Fibroblast of skin of scalp (primary cell): Measurements from ENCODE around the gene MED22.
"Not testable (repeated sequence)": the region's sequence is repeated elsewhere in the genome, so short reads cannot be mapped to it uniquely, and the experiment has no call there.

ENCODE experiments used
- DNase-seq: peaks from one replicate; pipeline ENCODE4 v3.0.0-alpha.2; 2013

The MED22 gene

DNA sequence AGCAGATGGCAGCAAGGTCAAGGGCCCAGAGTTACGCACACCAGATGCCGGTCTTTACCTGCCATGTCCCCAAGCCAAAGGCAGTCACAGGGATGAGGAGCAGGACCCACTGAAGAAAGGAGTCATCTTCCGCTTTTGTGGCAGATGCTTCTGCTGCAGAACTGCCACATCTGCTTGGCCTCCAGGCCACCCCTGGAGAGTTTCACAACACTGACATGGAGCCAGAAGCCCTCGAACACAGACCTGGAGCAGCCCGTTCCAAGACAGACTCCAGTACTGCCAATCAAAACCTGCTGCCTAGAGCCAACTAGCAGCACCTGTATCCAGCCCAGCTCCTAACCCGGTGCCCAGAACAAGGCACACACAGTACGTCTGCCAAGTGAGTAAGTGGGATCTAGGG is 6.8 kb upstream of the MED22 start:
- no peak for DNase-seq

- DNase-seq, result no peak
Measured at GRCh38 chr9:133353548-133353947, 5.6 kb upstream of the MED22 start.

- DNase-seq, result no peak
Measured at GRCh38 chr9:133352635-133353340, 4.9 kb upstream of the MED22 start.

DNA sequence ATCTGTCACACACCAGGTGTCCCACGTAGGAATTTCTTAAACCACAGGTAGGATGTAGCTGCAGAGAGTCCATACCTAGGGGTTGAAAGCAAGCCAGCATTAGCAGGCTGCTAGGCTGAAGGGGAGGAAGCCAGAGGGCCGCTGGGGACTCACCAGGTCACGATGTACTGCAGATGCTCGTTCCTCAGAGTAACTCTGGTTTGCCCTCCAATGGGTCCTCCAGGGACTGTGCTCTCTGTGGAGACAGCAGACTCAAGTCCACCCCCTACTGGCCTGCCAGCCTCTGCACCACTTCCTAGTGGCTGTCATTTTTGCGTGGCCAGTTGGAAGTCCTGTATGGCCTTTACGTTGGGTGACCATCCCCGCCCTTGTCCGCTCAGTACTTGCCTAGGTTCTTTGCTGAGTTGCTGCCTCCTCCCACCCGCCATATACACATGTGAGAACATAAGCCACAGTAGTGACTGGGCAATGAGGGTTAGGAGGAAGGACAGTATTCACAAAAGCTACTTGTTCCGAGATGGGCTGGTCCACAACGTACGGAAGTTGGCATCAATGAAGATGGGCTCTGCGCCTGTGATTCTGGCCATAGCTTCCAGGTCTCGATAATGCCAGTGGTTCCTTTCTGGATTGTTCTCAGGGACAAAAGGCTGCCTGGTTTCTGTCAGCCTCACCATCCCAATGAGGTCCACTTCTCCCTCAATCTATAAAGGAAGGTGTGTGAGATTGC is 4.1 kb upstream of the MED22 start:
- DNase-seq, result peak; percentile 70

- peak; percentile 33 for DNase-seq
Measured at GRCh38 chr9:133351526-133351907, 3.6 kb upstream of the MED22 start.

GRCh38 chr9:133349965-133350616 is 2.2 kb upstream of the MED22 start:
- no peak for DNase-seq

DNA sequence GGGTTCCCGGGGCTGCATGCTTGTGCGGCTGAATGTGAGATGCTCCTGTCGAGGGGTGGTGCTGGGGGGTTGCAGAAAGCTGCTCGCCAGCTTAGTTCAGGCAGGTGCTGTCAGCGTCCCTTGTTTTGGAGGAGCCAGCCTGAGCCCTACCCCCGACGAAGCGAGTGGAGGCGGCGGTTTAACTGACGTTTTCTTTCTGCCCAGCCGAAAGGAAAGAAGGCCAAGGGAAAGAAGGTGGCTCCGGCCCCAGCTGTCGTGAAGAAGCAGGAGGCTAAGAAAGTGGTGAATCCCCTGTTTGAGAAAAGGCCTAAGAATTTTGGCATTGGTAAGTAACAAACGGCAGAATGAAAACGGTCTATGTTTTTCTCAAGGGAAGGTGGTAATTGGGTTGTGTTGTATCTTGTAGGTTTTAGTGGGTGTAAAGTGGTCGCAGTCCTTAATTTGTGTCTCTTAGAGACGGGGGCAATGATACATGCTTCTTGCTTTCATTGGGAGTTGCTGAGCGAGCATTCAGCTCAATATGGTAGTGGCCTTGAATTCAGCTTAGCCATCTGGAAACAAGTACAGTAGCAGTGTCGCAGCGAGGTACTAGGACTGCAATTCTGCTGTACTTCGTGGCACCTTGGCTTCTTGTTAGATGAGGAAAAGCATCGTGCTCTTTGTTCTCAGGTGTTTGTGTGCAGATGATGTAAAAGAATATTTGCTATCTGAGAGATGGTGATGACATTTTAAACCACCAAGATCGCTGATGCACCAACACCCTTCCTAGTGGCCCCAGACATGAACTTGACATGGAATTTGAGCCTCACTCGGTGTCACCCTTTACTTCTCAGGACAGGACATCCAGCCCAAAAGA is 1.0 kb upstream of the MED22 start:
- DNase-seq, result no peak

DNA sequence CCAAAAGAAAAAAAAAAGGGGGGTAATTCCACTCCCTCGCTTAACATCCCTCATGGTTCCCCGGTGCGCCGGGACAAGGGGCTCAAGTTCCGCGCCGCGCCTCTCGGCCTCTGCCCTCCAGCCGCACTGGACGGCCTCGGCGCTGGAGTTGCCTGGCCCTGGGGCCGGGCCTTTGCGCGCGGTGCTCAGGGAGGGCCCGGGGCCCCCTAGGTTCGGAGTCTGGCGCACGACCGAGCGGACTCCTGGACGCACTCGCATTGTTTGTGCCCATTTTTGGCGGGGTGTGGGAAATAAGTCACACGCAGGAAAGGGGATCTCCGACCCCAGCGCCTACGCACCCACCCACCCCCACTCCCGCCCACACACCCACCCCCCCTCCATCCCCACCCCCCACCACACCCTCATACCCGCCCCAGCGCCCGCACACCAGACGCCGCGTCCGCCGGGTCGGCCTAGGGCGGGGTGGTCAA is 381 bp downstream of the MED22 start:
- DNase-seq, result peak; percentile 24

GRCh38 chr9:133346021-133346785 is 1.7 kb downstream of the MED22 start:
- no peak for DNase-seq

GRCh38 chr9:133345596-133345995 is 2.3 kb downstream of the MED22 start:
- no peak for DNase-seq

- DNase-seq, result no peak
Measured at GRCh38 chr9:133344979-133345378, 3.0 kb downstream of the MED22 start.

DNA sequence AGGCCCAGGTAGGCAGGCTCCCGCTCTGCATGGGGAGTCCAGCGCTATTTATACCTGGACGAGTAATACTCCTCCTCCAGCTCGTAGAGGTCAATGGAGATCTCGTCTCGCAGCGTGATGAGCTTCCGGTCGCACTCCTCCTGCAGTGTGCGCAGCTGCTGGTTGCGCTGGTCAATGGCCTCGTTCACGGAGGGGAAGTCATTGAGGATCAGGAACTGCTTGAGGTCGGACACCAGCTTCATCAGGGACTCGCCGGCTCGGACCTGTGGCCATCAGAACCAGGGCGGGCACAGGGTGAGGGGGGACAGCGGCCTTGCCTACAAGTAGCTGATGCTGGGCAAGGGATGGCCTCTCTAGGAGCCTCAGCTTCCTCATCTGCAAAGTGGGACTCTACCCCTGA is 3.9 kb downstream of the MED22 start:
- DNase-seq, result no peak

GRCh38 chr9:133342570-133342969 is 5.4 kb downstream of the MED22 start:
- no peak for DNase-seq

DNA sequence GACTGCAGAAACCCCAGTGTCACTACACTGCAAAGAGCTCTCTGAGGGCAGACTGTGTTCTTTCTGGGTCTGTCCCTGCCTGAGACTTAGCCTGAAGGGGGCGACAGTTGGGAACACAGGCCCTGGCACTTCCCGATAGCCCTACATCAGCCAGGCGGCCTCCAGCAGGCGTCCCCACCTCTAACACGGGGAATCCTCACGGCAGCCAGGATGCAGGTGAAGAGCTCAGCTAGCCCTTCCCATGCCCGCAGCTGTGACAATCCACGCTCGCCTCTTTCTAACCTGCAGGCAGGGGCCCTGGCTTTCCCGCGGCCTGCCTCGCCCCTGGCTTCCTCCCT is 5.9 kb downstream of the MED22 start:
- no peak for DNase-seq

DNA sequence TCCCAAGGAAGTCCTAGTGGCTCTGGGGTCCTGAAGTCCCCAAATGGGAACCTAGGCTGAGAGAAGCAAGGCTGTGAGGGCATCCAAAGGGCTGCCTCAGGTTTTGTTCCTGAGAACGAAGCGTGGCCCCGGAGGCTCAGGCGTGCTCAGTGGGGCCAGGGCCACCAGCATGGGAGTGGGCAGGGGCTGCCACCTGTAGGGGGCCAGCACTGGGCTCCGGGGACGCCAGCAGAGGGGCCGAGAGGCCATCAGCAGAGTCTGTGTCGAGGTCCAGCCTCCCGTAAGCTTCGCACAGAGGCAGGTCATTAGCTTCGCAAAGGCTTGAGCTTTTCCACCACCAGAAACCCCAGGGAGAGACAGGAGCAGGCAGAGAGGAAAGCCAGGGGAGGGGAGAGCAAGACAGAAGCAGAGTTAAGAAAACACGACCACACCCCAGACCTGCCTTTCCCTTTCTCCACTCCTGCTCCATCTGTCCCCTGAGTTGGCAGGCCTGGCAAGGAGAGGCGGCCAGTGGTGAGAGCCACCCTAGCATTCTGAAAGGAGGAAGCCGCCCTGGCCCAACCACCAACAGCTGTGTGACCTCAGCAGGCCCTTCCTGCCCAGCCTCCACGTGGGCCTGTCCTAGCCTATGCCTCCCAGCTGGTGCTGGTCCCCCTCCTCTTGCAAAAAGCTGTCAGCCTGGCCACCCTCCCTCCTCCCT is 6.4 kb downstream of the MED22 start:
- DNase-seq, result no peak

DNA sequence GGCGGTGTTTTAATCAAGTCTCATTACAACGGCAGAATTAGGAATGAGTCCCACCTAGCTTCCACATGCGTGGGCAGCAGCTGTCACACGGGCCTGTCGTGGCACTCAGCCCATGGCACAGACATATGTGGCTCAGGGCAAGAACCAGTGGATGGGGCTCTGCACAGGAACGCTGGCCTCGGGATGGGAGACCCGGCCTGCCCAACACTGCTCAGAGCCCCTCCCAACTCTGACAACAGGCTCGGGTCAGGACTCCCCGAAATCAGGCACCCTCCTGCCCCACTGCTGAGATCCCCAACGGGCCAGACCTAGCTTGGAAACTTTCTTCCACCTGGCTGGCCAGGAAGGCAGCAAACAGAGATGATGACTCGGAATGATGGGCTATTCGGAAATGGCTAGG is 7.0 kb downstream of the MED22 start:
- DNase-seq, result no peak

- no peak for DNase-seq
Measured at GRCh38 chr9:133340256-133340655, 7.7 kb downstream of the MED22 start.

GRCh38 chr9:133339641-133340040 is 8.3 kb downstream of the MED22 start:
- DNase-seq, result no peak

GRCh38 chr9:133335924-133336811 is 11.8 kb downstream of the MED22 start, which contains the start of gene SURF6:
TSS of gene SURF6 (minus strand) at chr9:133336188. CDS start at chr9:133336132, 56 bp downstream.
- peak; percentile 91 for DNase-seq

DNA sequence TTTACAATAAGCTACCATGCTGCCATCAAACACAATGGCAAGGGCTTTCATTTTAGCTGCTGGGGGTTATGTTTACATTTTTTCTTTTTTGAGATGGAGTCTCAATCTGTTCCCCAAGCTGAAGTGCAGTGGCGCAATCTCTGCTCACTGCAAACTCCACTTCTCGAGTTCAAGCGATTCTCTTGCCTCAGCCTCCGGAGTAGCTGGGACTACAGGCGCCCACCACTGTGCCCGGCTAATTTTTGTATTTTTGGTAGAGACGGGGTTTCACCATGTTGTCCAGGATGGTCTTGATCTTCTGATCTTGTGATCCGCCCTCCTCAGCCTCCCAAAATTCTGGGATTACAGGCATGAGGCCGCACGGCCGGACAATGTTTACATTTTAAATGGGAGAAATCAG is 13.0 kb downstream of the MED22 start:
- not testable (repeated sequence) for DNase-seq
